C4-2B (cell line): ENCODE measurements around the gene SEC24D.

Experiments used
- H3K27ac ChIP-seq: fragments of 450-650 bp; 2 replicates; pipeline ENCODE4 v1.5.1; 2017
- ZFX ChIP-seq: fragments of 450-650 bp; IDR thresholded peaks from 2 replicates; pipeline ENCODE4 v1.6.1; 2017
- TF ChIP-seq, protein P1 (sequence below): fragments of 450-650 bp; conservative IDR thresholded peaks from 2 replicates; pipeline ENCODE4 v1.5.1; 2017; ENCODE audit warnings: mild to moderate bottlenecking

SEC24D gene

DNA sequence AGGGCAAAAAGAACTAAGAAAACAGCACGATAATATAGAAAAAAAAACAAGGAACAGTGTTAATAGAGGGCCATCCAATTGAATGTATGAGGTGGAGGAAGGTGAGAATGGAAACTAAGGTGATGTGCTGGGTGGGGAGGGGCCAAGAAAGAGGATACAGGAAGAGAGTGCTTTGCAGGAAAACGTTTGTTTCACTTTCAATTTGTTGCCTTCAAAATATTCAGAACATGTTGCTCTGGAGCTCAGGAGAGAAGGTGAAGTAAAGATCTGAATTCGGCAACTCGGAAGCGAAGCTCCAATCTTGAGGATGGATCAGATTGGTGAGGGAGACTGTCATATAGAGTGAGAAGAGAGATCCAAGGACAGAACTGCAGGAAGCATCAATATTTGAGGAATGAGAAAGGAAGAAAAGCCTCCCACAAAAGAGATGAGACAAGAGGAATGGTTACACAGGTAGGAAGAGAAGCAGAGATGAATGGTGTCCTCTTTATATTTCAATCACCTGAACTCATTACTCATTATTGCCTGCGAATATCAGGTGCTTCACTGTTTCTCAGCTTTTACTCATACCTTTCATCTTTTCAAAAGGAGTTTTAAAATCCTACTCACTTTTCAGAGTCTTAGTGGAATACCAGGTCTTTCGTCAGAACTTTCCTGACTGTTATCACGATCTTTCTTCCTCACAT, 14.7 kb upstream of the SEC24D start:
- no peak overlapping the region for H3K27ac ChIP-seq
- TF ChIP-seq ZFX, result no peak
- TF ChIP-seq, protein P1, sequence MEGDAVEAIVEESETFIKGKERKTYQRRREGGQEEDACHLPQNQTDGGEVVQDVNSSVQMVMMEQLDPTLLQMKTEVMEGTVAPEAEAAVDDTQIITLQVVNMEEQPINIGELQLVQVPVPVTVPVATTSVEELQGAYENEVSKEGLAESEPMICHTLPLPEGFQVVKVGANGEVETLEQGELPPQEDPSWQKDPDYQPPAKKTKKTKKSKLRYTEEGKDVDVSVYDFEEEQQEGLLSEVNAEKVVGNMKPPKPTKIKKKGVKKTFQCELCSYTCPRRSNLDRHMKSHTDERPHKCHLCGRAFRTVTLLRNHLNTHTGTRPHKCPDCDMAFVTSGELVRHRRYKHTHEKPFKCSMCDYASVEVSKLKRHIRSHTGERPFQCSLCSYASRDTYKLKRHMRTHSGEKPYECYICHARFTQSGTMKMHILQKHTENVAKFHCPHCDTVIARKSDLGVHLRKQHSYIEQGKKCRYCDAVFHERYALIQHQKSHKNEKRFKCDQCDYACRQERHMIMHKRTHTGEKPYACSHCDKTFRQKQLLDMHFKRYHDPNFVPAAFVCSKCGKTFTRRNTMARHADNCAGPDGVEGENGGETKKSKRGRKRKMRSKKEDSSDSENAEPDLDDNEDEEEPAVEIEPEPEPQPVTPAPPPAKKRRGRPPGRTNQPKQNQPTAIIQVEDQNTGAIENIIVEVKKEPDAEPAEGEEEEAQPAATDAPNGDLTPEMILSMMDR, result no peak

DNA sequence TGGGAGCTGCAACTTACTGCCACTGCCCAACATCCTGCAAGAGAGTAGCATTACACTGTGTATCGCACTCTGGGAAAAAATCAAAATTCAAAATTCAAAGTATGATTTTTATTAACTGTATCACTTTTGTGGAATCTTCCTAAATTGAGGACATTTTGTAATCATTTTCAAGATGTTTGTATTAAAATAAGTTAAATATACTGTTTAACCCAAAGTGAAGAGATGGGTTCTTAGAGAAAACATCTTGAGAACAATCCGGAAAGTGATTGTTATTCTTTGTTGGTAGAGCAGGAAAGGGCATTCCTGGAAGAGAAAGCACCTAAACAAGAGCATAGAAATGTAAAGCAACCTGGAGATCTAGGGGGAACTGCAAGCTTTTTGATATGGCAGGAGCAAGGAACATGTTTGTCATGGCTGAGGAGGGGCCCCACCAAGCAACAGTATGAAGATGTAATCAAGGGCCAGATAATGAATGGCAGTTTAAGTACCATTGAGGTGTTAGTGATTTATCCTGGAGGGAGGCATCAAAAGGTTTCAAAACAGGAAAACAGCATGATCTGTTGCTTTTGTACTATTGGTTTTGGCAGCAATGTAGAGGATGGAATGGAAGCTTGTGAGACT, 14.1 kb upstream of the SEC24D start:
- no peak for TF ChIP-seq ZFX
- TF ChIP-seq, protein P1, result no peak
- no peak overlapping the region for H3K27ac ChIP-seq

GRCh38 chr4:118848901-118849300, 13.0 kb upstream of the SEC24D start:
- no peak overlapping the region for H3K27ac ChIP-seq

GRCh38 chr4:118848242-118848641, 12.3 kb upstream of the SEC24D start:
- TF ChIP-seq ZFX, result no peak
- TF ChIP-seq, protein P1, result no peak
- H3K27ac ChIP-seq, result no peak overlapping the region

More at GRCh38 chr4:118848901-118849300, 13.0 kb upstream of the SEC24D start:
- no peak for TF ChIP-seq ZFX
- TF ChIP-seq, protein P1, result no peak

DNA sequence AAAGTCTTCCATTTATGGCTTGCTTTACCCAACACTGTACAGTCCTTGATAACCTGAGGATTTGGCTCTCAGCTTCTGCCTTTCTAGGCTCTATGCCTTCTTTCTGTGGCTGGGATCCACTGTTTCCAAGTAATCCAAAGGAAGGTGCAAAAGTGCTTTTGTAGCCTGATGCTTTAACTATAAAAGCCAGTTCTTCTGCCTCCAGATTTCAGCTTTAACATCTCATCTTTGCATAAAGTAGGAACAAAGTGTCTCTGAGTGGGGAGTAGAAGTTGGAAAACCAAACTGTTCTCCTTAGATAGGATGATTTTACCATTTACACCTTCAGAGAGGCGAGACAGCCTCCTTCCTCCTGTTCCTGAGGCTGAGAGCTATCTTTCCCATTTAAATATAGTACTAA, 11.1 kb upstream of the SEC24D start:
- H3K27ac ChIP-seq, result no peak overlapping the region
- TF ChIP-seq, protein P1, result no peak
- no peak for TF ChIP-seq ZFX

GRCh38 chr4:118845552-118846050, 9.7 kb upstream of the SEC24D start:
- no peak for TF ChIP-seq ZFX
- TF ChIP-seq, protein P1, result no peak
- no peak overlapping the region for H3K27ac ChIP-seq

GRCh38 chr4:118843237-118843636, 7.3 kb upstream of the SEC24D start:
- H3K27ac ChIP-seq, result no peak overlapping the region
- TF ChIP-seq, protein P1, result no peak
- no peak for TF ChIP-seq ZFX
